HEK293 (cell line): Measurements from ENCODE around the gene TRAF5.

Source experiments
- ATF2 ChIP-seq: fragments of 450-650 bp; formaldehyde crosslinking; IDR thresholded peaks from 2 replicates; pipeline ENCODE4 v1.5.1; 2016; ENCODE audit warnings: missing biosample characterization, missing genetic modification characterization, low read depth
- BCL11A ChIP-seq: fragments of 450-650 bp; formaldehyde crosslinking; IDR thresholded peaks from 2 replicates; pipeline ENCODE4 v1.5.1; 2016; ENCODE audit warnings: low read depth, missing biosample characterization, missing genetic modification characterization
- TSHZ1 ChIP-seq: fragments of 450-650 bp; formaldehyde crosslinking; IDR thresholded peaks from 2 replicates; pipeline ENCODE4 v1.5.1; 2016; ENCODE audit warnings: missing biosample characterization, missing genetic modification characterization, borderline replicate concordance
- ZBTB6 ChIP-seq: fragments of 450-650 bp; formaldehyde crosslinking; IDR thresholded peaks from 2 replicates; pipeline ENCODE4 v1.5.1; 2017; ENCODE audit warnings: missing biosample characterization, missing genetic modification characterization
- ZFHX2 ChIP-seq: fragments of 450-650 bp; formaldehyde crosslinking; conservative IDR thresholded peaks from 2 replicates; pipeline ENCODE4 v1.5.1; 2016; ENCODE audit warnings: missing biosample characterization, missing genetic modification characterization
- ZNF184 ChIP-seq: fragments of 450-650 bp; IDR thresholded peaks from 2 replicates; pipeline ENCODE4 v1.5.1; 2018; ENCODE audit warnings: missing biosample characterization, mild to moderate bottlenecking, missing genetic modification characterization
- ZNF214 ChIP-seq: fragments of 450-650 bp; formaldehyde crosslinking; IDR thresholded peaks from 2 replicates; pipeline ENCODE4 v1.5.1; 2017; ENCODE audit warnings: missing biosample characterization, mild to moderate bottlenecking, missing genetic modification characterization, borderline replicate concordance
- ZNF366 ChIP-seq: fragments of 450-650 bp; formaldehyde crosslinking; conservative IDR thresholded peaks from 2 replicates; pipeline ENCODE4 v1.5.1; 2016; ENCODE audit warnings: missing biosample characterization, missing genetic modification characterization
- ZSCAN30 ChIP-seq: fragments of 450-650 bp; IDR thresholded peaks from 2 replicates; pipeline ENCODE4 v1.5.1; 2018; ENCODE audit warnings: missing biosample characterization, mild to moderate bottlenecking, missing genetic modification characterization, moderate library complexity
- TF ChIP-seq, protein P1 (sequence below): fragments of 450-650 bp; formaldehyde crosslinking; IDR thresholded peaks from 2 replicates; pipeline ENCODE4 v1.5.1; 2016; ENCODE audit warnings: missing biosample characterization, missing genetic modification characterization

GRCh38 chr1:211411639-211412038, 85.0 kb downstream of the TRAF5 start:
- TF ChIP-seq, protein P1, sequence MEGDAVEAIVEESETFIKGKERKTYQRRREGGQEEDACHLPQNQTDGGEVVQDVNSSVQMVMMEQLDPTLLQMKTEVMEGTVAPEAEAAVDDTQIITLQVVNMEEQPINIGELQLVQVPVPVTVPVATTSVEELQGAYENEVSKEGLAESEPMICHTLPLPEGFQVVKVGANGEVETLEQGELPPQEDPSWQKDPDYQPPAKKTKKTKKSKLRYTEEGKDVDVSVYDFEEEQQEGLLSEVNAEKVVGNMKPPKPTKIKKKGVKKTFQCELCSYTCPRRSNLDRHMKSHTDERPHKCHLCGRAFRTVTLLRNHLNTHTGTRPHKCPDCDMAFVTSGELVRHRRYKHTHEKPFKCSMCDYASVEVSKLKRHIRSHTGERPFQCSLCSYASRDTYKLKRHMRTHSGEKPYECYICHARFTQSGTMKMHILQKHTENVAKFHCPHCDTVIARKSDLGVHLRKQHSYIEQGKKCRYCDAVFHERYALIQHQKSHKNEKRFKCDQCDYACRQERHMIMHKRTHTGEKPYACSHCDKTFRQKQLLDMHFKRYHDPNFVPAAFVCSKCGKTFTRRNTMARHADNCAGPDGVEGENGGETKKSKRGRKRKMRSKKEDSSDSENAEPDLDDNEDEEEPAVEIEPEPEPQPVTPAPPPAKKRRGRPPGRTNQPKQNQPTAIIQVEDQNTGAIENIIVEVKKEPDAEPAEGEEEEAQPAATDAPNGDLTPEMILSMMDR: no peak
- no peak for TF ChIP-seq ZNF184 (tag by site-specific recombination)
- no peak for TF ChIP-seq ZBTB6
- TF ChIP-seq ZFHX2 (tag by site-specific recombination): no peak
- no peak for TF ChIP-seq BCL11A (tag by site-specific recombination)
- TF ChIP-seq ATF2 (tag by site-specific recombination): no peak
- no peak for TF ChIP-seq TSHZ1 (tag by site-specific recombination)
- TF ChIP-seq ZSCAN30 (tag by site-specific recombination): no peak
- no peak for TF ChIP-seq ZNF214 (tag by site-specific recombination)
- no peak for TF ChIP-seq ZNF366 (tag by site-specific recombination)
